GM18505 (cell line): Measurements from ENCODE around the gene IFNL2.
"Not testable (repeated sequence)": the region's sequence is repeated elsewhere in the genome, so short reads cannot be mapped to it uniquely, and the experiment has no call there.

ENCODE experiments used
- ATAC-seq: cut with Tn5 transposase; IDR thresholded peaks from one replicate; pipeline ENCODE4 v1.9.1; 2021; ENCODE audit not compliant: unreplicated experiment
- POLR2A ChIP-seq: IDR thresholded peaks from 4 replicates; pipeline ENCODE4 v1.6.1; 2011; ENCODE audit warnings: borderline replicate concordance; ENCODE audit not compliant: insufficient read depth, insufficient read length; ENCODE audit errors: extremely low read depth

IFNL2 gene

DNA sequence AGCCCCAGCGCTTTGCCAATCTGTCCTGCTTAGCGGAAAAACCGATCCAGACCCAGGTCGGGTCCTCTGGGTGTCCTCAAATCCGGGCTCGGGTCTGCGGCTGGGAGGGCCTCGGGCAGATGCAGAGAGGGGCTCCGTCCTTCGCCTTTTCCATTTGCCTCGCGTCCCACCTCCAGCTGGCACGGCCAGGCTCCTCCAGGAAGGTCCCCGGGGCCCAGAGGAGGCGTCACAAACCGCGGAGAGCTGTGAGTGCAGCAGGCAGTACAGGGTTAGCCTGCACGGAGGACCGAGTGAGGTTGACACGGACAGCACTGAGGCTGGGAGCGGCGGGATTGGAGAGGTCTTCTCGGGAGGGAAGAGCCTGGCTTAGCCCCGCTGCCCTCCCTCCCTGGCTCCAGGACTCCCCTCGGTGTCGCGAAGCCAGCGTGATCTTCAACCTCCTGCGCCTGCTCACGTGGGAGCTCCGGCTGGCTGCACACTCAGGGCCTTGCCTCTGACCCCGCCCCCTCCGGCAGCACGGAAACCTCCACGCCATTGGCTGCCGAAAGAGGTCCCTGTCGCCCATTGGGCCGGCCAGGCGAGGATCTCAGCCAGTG lies 2.8 kb upstream of the IFNL2 start:
- ATAC-seq: no peak
- TF ChIP-seq POLR2A: no peak

DNA sequence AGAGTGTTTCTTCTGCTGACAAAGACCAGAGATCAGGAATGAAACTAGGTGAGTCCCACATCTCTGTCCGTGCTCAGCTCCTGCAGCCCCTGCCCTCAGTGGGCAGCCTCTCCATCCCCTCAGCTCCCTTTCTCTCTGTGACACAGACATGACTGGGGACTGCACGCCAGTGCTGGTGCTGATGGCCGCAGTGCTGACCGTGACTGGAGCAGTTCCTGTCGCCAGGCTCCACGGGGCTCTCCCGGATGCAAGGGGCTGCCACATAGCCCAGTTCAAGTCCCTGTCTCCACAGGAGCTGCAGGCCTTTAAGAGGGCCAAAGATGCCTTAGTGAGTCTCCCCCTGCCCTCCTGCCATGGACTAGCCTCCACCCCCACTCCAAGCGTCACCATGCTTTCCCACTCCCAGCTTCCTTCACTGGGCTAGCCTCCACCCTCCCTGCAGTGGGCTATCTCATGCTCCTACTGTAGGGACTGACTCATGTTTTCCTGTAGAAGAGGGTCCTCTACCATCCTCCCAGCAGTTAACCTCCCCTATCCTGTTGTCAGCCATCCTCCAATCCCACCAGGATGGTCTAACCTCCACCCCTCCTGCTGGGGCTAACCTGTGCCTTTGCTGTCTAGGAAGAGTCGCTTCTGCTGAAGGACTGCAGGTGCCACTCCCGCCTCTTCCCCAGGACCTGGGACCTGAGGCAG lies 481 bp downstream of the IFNL2 start:
- not testable (repeated sequence) for ATAC-seq

DNA sequence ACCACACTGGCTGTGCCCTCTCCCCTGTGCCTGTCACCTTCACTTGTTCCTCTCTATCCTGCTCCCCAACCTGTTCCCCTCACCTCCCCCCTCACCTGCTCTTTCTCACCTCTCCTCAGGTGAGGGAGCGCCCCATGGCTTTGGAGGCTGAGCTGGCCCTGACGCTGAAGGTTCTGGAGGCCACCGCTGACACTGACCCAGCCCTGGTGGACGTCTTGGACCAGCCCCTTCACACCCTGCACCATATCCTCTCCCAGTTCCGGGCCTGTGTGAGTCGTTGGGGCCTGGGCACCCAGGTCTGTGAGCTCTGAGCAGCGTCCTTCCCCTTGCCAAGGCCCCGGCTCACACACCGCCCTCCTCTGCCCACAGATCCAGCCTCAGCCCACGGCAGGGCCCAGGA lies 1.2 kb downstream of the IFNL2 start:
- not testable (repeated sequence) for ATAC-seq

DNA sequence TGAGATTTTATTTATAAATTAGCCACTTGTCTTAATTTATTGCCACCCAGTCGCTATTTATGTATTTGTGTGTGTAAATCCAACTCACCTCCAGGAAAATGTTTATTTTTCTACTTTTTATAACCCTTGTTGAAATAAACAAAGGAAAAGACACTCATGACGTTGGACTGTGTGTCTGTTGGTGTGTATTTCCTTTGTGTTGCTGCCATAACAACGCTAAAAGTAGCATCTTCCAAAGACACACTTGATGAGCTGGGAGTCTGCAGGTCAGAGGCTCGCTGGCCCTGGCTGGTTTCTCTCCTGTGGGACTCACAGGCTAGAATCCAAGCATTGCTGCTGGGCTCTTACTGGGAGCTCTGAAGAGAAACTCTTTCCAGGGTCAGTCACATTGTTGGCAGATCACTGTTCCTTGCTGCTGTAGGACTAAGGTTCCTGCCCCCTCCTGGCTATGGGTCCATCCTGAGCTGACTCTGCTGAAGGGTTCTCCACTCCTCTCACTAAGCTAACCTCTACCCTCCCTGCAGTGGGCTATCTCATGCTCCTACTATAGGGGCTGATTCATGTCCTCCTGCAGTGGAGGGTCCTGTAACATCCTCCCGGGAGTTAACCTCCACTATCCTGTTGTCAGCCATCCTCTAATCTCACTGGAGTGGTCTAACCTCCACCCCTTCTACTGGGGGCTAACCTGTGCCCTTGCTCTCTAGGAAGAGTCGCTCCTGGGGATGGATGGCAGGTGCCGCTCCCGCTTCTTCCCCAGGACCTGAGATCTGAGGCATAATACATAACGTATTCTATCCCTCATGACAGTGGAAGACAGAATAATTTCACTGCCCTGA lies 2.1 kb downstream of the IFNL2 start:
- ATAC-seq: no peak
- TF ChIP-seq POLR2A: no peak

DNA sequence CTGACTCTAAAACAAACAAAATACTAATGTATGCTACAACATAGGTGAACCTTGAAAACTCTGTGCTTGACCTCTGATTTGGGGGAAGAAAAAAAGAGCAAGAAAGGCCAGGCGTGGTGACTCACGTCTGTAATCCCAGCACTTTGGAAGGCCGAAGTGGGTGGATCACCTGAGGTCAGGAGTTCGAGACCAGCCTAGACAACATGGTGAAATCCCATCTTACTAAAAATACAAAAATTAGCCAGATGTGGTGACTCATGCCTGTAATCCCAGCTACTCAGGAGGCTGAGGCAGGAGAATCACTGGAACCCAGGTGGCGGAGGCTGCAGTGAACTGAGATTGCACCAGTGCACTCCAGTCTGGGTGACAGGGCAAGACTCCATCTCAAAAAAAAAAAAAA lies 5.7 kb downstream of the IFNL2 start:
- ATAC-seq: not testable (repeated sequence)

DNA sequence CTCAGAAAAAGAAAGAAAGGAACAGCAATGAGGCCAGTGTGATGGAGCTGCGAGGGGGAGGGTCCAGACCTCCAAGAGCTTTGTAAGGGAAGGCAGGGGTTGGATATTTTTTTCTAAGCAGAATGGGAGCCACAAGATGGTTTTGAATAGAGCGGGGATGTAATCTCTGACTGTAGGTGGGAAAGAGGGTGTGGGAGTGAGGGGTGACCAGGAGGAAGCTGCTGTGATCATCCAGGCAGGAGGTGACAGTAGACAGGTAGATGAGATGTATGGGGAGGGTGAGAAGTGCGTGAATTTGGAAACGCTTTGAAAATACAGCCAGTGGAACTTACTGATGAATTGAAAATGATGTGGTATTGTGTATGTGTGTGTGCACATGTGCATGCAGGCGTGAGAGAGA lies 7.4 kb downstream of the IFNL2 start:
- ATAC-seq: no peak
- TF ChIP-seq POLR2A: no peak

DNA sequence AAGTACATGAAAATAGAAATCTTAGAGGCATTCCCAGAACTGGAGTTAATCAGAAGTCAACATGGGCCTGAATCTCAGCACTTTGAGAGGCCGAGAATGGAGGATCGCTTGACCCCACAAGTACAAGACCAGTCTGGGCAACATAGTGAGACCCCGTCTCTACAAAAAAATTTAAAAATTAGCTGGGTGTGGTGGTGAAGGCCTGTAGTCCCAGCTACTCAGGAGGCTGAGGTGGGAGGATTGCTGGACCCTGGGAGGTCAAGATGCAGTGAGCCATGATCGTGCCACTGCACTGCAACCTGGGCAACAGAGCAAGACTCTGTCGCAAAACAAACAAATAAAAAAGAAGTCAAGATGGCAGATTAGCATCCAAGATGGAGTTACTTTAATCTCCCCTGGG lies 8.5 kb downstream of the IFNL2 start:
- no peak for ATAC-seq
- no peak for TF ChIP-seq POLR2A

DNA sequence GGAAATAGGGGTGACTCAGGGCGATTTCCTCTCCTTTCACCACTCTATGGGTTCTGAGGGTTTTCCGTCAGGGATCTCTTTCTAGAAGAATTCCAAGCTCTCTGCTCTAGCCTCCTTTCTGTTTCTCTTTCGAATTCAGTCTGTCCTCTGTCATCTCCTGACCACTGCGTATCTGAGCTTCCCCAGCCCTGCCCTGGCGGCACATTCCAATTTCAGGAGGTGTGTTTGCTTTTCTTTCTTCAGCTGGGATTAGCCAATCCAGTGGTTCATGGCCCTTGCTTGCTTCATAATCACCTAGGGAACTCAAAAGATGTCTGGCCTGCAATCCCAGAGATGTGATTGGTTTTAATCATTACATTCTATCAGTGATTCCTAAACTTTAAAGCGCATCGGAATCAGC lies 9.4 kb downstream of the IFNL2 start:
- TF ChIP-seq POLR2A: no peak
- ATAC-seq: no peak

DNA sequence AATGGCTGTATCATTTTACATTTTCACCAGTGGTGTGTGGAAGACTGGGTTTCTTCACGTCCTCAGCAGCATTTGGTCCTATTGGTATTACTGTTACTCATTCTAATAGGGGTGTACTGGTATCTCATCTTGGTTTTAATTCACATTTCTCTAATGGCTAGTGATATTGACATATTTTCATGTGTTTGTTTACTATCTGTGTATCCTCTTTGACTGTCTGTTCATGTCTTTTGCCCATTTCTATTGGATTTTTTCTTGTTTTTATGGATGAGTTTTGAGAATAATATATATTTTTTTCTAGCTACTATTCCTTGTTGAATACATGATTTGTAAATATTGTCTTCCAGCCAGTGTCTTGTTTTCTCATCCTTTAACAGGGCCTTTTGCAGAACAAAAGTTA lies 13.8 kb downstream of the IFNL2 start:
- no peak for ATAC-seq
- TF ChIP-seq POLR2A: no peak

DNA sequence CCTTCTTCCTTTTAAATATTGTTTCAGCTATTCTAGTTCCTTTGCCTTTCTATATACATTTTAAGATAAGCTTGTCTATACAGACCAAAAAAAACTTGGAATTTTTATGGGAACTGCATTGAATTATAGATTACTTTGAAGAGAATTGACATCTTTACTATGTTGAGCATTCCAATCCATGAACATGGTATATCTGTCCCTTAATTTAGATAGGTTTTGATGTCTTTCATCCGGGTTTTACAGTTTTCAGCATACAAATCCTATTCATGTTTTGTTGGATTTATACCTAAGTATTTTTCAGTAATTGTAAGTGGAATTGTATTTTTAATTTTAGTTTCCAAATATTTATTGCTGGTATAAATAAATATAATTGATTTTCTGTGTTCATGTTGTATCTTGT lies 15.8 kb downstream of the IFNL2 start:
- ATAC-seq: no peak
- TF ChIP-seq POLR2A: no peak

DNA sequence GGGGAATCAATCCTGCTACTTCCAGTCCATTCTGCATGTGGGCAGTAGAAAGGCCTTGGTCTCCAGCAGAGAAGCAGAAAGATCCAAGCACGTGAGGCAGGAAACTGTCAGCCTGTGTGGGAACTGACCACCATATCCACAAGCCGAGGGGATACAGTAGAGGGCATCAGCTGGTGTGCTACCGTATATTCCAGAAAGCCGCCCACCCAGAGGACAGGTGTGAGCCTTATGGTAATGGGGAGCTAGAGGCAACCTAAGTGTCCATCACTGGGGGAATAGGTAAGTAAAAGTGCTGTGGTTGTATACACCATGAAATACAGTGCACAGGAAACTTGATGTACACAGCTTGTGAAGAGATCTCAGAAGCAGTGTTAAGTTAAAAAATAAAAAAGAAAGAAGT lies 25.2 kb downstream of the IFNL2 start:
- TF ChIP-seq POLR2A: no peak

DNA sequence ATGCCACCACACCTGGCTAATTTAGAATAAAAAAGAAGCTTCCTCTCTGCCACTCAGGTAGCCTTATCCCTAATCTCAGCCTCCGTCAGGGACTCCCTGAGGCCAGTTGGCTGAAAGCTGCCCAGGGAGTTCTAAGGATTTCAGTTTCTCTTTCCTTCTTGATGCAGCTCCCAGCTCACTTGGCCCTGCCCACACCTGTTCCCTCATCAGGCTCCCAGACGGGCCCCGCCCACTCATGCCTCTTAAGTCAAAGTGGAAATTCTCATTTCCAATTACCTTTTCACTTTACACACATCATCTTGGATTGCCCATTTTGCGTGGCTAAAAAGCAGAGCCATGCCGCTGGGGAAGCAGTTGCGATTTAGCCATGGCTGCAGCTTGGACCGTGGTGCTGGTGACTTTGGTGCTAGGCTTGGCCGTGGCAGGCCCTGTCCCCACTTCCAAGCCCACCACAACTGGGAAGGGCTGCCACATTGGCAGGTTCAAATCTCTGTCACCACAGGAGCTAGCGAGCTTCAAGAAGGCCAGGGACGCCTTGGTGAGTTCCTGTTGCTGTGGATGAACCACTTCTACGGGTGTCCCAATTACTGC lies 28.0 kb downstream of the IFNL2 start, which contains the start of gene IFNL1:
IFNL1 (plus strand) TSS at position 353 of the 591 bp plus-strand sequence; CDS start at position 368, 15 bp downstream.
- ATAC-seq: no peak
- no peak for TF ChIP-seq POLR2A

More for the DNA sequence above, 25.2 kb downstream of the IFNL2 start:
- no peak for ATAC-seq

DNA sequence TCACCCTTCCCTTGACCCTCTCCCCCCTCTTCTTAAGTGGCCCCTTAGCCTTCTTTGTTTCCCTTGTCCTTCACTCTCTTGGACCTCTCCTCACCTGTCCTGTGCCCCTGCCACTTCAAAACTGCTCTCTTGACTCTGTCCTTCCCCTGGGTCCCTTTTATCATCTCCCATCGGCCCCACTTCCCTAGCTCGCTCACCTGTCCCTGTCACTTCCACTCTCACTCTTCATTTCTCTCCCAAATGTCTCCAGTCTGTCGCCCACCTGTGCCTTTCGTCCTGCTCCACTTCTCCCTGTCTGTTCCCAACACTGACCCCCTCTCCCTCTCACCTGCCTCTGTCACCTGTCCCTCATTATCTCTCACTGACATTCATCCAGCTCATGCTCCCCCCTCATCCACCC lies 28.7 kb downstream of the IFNL2 start:
- ATAC-seq: no peak

More for the DNA sequence above, 28.7 kb downstream of the IFNL2 start:
- no peak for TF ChIP-seq POLR2A
